ENCODE data around the gene SNRNP25. TPM values are rescaled to one million over a fixed set of nuclear protein-coding genes. Genes with fewer than 3 reads are reported as not detected.

SNRNP25 gene
- total RNA-seq, 1 experiment from 2014 or later, result 21.2 TPM

DNA sequence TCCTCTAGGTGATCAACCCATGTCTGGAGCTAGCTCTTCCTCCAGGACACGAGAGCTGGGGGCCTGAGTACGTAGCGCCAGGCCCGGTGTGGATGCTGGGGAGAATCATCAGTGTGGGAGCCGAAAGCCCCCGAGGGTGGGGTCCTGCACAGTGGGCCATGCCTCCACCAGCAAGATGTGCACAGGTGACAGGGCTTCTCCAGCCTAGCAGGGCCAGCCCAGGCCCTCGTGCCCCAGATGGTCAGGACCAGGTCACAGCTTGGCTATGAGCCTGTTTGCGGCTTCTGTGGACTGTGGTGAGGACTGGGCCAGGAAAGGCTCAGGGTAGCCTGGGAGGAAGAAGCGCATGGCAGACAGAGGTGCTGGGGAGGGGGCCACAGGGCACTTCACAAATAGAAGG, 32.2 kb downstream of the SNRNP25 start:
- CTCF ChIA-PET, result interaction anchor here (0.9 to 1.7 kb wide), 5 partner anchors 10 to 276 kb away, joined by 3 to 8 read pairs (median 4); no protein-coding TSS in a partner anchor
- TF ChIP-seq, protein P1, sequence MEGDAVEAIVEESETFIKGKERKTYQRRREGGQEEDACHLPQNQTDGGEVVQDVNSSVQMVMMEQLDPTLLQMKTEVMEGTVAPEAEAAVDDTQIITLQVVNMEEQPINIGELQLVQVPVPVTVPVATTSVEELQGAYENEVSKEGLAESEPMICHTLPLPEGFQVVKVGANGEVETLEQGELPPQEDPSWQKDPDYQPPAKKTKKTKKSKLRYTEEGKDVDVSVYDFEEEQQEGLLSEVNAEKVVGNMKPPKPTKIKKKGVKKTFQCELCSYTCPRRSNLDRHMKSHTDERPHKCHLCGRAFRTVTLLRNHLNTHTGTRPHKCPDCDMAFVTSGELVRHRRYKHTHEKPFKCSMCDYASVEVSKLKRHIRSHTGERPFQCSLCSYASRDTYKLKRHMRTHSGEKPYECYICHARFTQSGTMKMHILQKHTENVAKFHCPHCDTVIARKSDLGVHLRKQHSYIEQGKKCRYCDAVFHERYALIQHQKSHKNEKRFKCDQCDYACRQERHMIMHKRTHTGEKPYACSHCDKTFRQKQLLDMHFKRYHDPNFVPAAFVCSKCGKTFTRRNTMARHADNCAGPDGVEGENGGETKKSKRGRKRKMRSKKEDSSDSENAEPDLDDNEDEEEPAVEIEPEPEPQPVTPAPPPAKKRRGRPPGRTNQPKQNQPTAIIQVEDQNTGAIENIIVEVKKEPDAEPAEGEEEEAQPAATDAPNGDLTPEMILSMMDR (IDR thresholded peaks at IDR 0.05; ENCODE audit: unreplicated experiment), result no peak
- intact Hi-C loops (cut with micrococcal nuclease), result no loop called here
- no peak for DNase-seq (ENCODE audit: unreplicated experiment)
- POLR2A ChIA-PET, result interaction anchor here (1.3 to 1.8 kb wide), 2 partner anchors 8 to 11 kb away, joined by 4 to 8 read pairs; no protein-coding TSS in a partner anchor
- TSS peak; percentile 67 for BruUV-seq (replicated peaks)
- peaks cover 8% of the 10 kb centered on the region for H3K4me1 Mint-ChIP-seq (ENCODE audit: insufficient read depth, unreplicated experiment)
- peaks cover 41% of the 10 kb centered on the region for H3K36me3 Mint-ChIP-seq (ENCODE audit: insufficient read depth, unreplicated experiment)
- H3K27me3 Mint-ChIP-seq (ENCODE audit: insufficient read depth, unreplicated experiment), result no peaks in the 10 kb centered on the region
- peak overlapping the region; percentile 51 for H3K27ac Mint-ChIP-seq (ENCODE audit: low read depth, unreplicated experiment)
- no peak overlapping the region for H3K4me3 Mint-ChIP-seq (ENCODE audit: unreplicated experiment)
- no peaks in the 10 kb centered on the region for H3K9me3 Mint-ChIP-seq (ENCODE audit: unreplicated experiment)

DNA sequence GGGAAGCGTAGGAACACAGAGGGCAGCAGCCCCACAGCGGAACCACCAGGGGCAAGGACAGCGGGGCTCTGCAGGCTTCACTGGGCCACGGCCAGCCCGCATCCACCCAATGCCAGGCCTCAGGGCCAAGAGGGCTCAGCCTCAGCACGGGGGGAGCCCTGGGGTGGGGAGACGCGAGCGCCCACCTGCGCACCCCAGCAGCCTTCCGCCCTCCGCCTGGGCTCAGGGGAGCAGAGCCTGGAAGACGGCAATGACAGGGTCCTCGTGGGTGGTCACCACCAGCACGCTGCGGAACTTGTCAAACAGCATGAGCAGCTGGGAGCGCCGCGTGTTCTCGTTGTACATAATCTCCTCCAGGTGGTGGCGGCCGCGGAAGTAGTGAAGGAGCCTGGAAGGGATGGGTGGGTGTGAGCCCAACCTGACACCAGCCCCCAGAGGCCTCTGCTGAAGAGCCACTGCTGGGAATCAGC, 32.9 kb downstream of the SNRNP25 start:
- no peaks in the 10 kb centered on the region for H3K27me3 Mint-ChIP-seq (ENCODE audit: insufficient read depth, unreplicated experiment)
- intact Hi-C loops (cut with micrococcal nuclease), result no loop called here
- no TSS peak for BruUV-seq (replicated peaks)
- H3K36me3 Mint-ChIP-seq (ENCODE audit: insufficient read depth, unreplicated experiment), result peaks cover 40% of the 10 kb centered on the region
- ChIA-PET POLR2A (interaction anchor here (1.3 kb wide), 1 partner anchor 10 kb away, joined by 4 read pairs; no protein-coding TSS in a partner anchor), CTCF (interaction anchor here (1.2 to 1.7 kb wide), 3 partner anchors 10 to 276 kb away, joined by 3 to 9 read pairs (median 4); no protein-coding TSS in a partner anchor)
- H3K4me3 Mint-ChIP-seq (ENCODE audit: unreplicated experiment), result no peak overlapping the region
- TF ChIP-seq, protein P1 (IDR thresholded peaks at IDR 0.05; ENCODE audit: unreplicated experiment), result no peak
- no peaks in the 10 kb centered on the region for H3K9me3 Mint-ChIP-seq (ENCODE audit: unreplicated experiment)
- no peak for DNase-seq (ENCODE audit: unreplicated experiment)
- H3K4me1 Mint-ChIP-seq (ENCODE audit: insufficient read depth, unreplicated experiment), result peaks cover 8% of the 10 kb centered on the region
- H3K27ac Mint-ChIP-seq (ENCODE audit: low read depth, unreplicated experiment), result no peak overlapping the region

DNA sequence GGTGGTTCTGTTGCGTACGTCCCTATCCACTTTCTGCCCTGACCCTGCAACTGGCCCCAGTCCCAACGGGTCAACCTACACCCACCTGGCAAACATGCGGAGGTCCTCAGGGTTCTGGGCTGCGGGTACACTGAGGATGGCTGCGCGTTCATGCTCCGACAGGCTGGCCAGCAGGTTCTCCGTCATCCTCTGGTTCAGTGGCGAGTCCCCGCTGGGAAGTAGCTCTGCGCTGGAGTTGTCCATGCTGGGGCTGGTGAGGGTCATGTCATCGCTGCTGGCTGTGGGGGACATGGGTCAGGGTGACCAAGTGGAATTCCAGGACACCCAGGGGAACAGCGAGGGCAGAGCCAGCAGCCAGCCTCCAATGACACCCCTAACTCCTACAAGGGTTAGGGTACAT, 35.0 kb downstream of the SNRNP25 start:
- no peak for DNase-seq (ENCODE audit: unreplicated experiment)
- CTCF ChIA-PET, result no interaction called here
- intact Hi-C loops (cut with micrococcal nuclease), result no loop called here

DNA sequence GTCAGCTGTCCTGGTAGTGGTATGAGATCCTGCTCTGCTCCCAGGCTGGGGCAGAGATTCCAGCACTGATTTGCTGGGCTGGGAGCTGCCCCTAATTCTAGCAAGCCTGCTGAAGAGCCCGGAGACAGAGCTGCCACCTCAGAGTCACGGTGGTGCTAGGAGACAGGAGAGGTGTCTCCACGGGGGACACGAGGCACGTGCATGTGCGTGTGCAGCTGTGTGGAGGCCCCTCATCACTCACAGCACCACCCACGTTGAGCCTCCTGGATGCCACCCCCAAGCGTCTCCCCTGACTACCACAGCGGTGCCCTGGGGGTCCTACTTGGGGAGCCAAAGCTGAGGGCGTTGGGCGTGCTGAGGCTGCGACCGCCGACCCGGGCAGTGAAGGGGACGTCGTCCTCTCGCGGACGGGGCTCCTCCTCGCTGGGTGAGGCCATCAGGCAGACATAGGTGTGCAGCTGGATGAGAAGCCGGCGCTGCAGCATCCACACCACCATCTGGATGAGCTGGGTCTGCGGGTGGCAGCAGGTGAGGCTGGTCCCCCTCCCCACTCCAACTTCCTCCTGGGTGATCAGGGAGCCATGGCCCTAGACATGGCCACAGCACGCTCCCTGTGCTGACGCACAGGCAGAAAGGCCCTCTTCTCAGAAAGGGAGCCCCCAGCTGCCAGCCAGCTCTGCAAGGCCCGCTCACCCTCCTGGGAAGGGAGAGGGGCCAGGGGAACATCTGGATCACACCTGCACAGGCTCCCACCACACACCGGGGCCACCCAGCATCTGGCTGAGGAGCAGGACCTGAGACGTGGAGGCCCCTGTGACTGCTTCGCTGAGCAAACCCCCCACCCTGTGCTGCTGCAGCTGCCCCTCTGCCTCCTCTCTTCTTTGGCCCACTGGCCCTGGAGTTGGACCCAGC, 36.0 kb downstream of the SNRNP25 start:
- TF ChIP-seq, protein P1 (IDR thresholded peaks at IDR 0.05; ENCODE audit: unreplicated experiment), result no peak
- ChIA-PET CTCF (interaction anchor here (0.6 to 1.0 kb wide), 2 partner anchors 28 to 297 kb away, joined by 3 to 4 read pairs; no protein-coding TSS in a partner anchor), POLR2A (no interaction called here)
- H3K27ac Mint-ChIP-seq (ENCODE audit: low read depth, unreplicated experiment), result no peak overlapping the region
- no peaks in the 10 kb centered on the region for H3K27me3 Mint-ChIP-seq (ENCODE audit: insufficient read depth, unreplicated experiment)
- no peaks in the 10 kb centered on the region for H3K9me3 Mint-ChIP-seq (ENCODE audit: unreplicated experiment)
- no peak for DNase-seq (ENCODE audit: unreplicated experiment)
- peaks cover 12% of the 10 kb centered on the region for H3K4me1 Mint-ChIP-seq (ENCODE audit: insufficient read depth, unreplicated experiment)
- H3K4me3 Mint-ChIP-seq (ENCODE audit: unreplicated experiment), result no peak overlapping the region
- intact Hi-C loops (cut with micrococcal nuclease), result no loop called here
- peaks cover 60% of the 10 kb centered on the region for H3K36me3 Mint-ChIP-seq (ENCODE audit: insufficient read depth, unreplicated experiment)
- BruUV-seq (replicated peaks), result no TSS peak

More for the DNA sequence above, 35.0 kb downstream of the SNRNP25 start:
- POLR2A ChIA-PET, result no interaction called here
- H3K4me3 Mint-ChIP-seq (ENCODE audit: unreplicated experiment), result no peak overlapping the region
- no TSS peak for BruUV-seq (replicated peaks)
- no peaks in the 10 kb centered on the region for H3K9me3 Mint-ChIP-seq (ENCODE audit: unreplicated experiment)
- H3K27ac Mint-ChIP-seq (ENCODE audit: low read depth, unreplicated experiment), result no peak overlapping the region
- H3K27me3 Mint-ChIP-seq (ENCODE audit: insufficient read depth, unreplicated experiment), result no peaks in the 10 kb centered on the region
- TF ChIP-seq, protein P1 (IDR thresholded peaks at IDR 0.05; ENCODE audit: unreplicated experiment), result no peak
- peaks cover 51% of the 10 kb centered on the region for H3K36me3 Mint-ChIP-seq (ENCODE audit: insufficient read depth, unreplicated experiment)
- H3K4me1 Mint-ChIP-seq (ENCODE audit: insufficient read depth, unreplicated experiment), result peaks cover 8% of the 10 kb centered on the region
